Stimulated activated naive CD8-positive, alpha-beta T cell treated with anti-CD3 and anti-CD28 coated beads, Interleukin-15, Interleukin-2, amounts not matched to agents 100 ng/mL and 50 ng/mL, for 24 hours (primary cell): ENCODE results near the gene OR2H2.
A peak's percentile ranks its signal among the peaks of the same experiment; 100 is the strongest.

Experiments
- H3K27ac Mint-ChIP-seq: one replicate; pipeline ENCODE4 v1.8.0; 2021; ENCODE audit warnings: mild to moderate bottlenecking, mixed read lengths
- H3K27me3 Mint-ChIP-seq: one replicate; pipeline ENCODE4 v1.8.0; 2021; ENCODE audit warnings: mixed read lengths
- H3K36me3 Mint-ChIP-seq: one replicate; pipeline ENCODE4 v1.8.0; 2021; ENCODE audit warnings: low read depth, mixed read lengths
- H3K4me1 Mint-ChIP-seq: one replicate; pipeline ENCODE4 v1.8.0; 2021; ENCODE audit warnings: low read depth, mixed read lengths
- H3K4me3 Mint-ChIP-seq: one replicate; pipeline ENCODE4 v1.8.0; 2021; ENCODE audit warnings: mild to moderate bottlenecking, mixed read lengths
- H3K9me3 Mint-ChIP-seq: one replicate; pipeline ENCODE4 v1.8.0; 2021; ENCODE audit warnings: mixed read lengths

Gene OR2H2

GRCh38 chr6:29631209-29631810 is 46.4 kb downstream of the OR2H2 start:
- Mint-ChIP-seq H3K4me3 (peak overlapping the region; percentile 87), H3K27me3 (peaks cover 13% of the 10 kb centered on the region), H3K36me3 (no peaks in the 10 kb centered on the region), H3K27ac (peak overlapping the region; percentile 74), H3K4me1 (peaks cover 55% of the 10 kb centered on the region), H3K9me3 (no peaks in the 10 kb centered on the region)

- Mint-ChIP-seq H3K9me3 (no peaks in the 10 kb centered on the region), H3K4me1 (peaks cover 55% of the 10 kb centered on the region), H3K36me3 (no peaks in the 10 kb centered on the region), H3K27ac (peak overlapping the region; percentile 74), H3K27me3 (peaks cover 13% of the 10 kb centered on the region), H3K4me3 (peak overlapping the region; percentile 87)
Observed at GRCh38 chr6:29631860-29632731, 47.2 kb downstream of the OR2H2 start.

DNA sequence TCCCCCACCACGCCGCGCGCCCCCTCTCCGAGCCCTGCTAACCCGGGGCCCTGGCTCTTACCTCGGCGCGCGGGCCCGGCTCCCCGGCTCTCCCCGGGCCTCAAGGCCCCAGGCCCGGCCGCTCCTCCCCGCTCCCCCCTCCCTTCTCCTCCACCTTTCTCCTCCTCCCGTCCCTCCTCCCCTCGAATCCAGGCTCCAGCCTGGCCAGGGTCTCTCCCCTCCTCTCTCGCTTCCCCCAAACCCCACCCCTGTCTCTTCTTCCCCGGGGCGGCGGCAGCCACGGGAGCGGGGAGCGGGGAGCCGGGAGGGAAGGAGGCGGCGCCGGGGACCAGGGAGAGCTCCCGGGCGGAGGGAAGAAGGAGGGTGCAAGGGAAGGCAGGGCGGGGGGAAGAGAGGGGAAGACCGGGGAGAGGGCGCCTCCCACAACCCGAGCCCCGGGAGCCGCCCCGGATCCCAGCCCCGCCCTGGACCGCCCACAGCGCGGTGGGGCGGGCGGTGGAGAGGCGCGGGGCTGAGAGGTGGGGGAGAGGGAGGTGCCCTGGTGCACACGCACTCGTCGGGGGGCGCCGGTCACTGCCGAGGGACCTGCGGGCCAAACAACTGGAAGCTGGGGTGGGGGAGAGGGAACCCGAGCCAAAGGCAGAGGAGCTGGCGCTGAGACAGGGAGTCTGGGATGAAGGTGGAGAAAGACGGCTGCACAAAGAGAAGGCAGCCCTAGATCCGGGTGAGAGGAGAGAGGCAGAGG is 48.0 kb downstream of the OR2H2 start, which contains the start of gene GABBR1:
TSS of gene GABBR1 (minus strand) at position 395 of the 745 bp plus-strand sequence. CDS start 798 bp downstream, outside the sequence.
- no peaks in the 10 kb centered on the region for H3K9me3 Mint-ChIP-seq
- peaks cover 13% of the 10 kb centered on the region for H3K27me3 Mint-ChIP-seq
- peak within 1 kb of the TSS; percentile 87 for H3K4me3 Mint-ChIP-seq
- peaks cover 55% of the 10 kb centered on the region for H3K4me1 Mint-ChIP-seq
- H3K36me3 Mint-ChIP-seq, result no peaks in the 10 kb centered on the region
- H3K27ac Mint-ChIP-seq, result peak within 1 kb of the TSS; percentile 74

DNA sequence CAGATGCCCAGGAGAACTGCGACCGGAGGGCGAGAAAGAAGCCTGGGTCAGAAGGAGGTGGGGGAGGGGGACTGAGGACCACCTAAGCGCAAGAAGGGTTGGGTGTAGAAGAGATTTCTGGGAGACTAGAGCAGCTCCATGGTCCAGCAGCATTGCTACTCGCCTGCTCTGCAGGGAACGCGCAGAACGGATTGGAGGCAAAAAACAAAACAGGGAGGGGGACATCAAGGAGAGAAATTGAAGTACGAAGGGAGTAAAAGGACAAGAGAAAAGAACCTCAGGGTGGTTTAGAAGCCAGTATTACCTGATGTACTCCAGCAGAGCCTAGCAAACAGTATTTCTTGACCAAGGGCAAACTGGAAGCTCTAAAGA is 48.6 kb downstream of the OR2H2 start:
- H3K4me1 Mint-ChIP-seq, result peaks cover 51% of the 10 kb centered on the region

DNA sequence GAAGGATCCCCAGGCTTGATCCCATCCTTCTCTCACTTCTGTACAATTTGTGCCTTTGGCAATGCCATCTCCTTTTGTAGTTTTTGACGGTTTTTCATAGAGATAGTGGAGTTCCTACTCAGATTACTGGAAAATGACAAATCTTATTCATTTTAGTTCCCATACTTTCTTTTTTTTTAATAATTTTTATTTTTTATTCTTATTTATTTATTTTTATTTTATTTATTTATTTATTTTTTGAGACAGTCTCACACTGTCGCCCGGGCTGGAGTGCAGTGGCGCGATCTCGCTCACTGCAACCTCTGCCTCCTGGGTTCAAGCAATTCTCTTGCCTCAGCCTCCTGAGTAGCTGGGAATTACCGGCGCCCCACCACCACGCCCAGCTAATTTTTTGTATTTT is 52.3 kb downstream of the OR2H2 start:
- Mint-ChIP-seq H3K4me1 (peaks cover 24% of the 10 kb centered on the region), H3K27ac (no peak overlapping the region), H3K9me3 (no peaks in the 10 kb centered on the region), H3K4me3 (no peak overlapping the region), H3K27me3 (no peaks in the 10 kb centered on the region), H3K36me3 (no peaks in the 10 kb centered on the region)

More for the DNA sequence above, 48.6 kb downstream of the OR2H2 start:
- Mint-ChIP-seq H3K27me3 (peaks cover 13% of the 10 kb centered on the region), H3K27ac (peak overlapping the region; percentile 65), H3K4me3 (peak overlapping the region; percentile 79), H3K36me3 (no peaks in the 10 kb centered on the region), H3K9me3 (no peaks in the 10 kb centered on the region)
